Measurements from ENCODE around the gene PLCD3. TPM values are rescaled to one million over a fixed set of nuclear protein-coding genes. Genes with fewer than 3 reads are reported as not detected.
A peak's percentile ranks its signal among the peaks of the same experiment; 100 is the strongest.

Gene PLCD3
- total and polyA plus RNA-seq, 8 donors, result 7.6 to 215 (median 42.1) TPM

GRCh38 chr17:45149037-45149668 is 16.8 kb upstream of the PLCD3 start:
- no peak for TF ChIP-seq EP300 (IDR thresholded peaks at IDR 0.05)
- peak; percentile 55 to 82 (median 63) for TF ChIP-seq POLR2AphosphoS5 (IDR thresholded peaks at IDR 0.05)
- TF ChIP-seq, protein P1, sequence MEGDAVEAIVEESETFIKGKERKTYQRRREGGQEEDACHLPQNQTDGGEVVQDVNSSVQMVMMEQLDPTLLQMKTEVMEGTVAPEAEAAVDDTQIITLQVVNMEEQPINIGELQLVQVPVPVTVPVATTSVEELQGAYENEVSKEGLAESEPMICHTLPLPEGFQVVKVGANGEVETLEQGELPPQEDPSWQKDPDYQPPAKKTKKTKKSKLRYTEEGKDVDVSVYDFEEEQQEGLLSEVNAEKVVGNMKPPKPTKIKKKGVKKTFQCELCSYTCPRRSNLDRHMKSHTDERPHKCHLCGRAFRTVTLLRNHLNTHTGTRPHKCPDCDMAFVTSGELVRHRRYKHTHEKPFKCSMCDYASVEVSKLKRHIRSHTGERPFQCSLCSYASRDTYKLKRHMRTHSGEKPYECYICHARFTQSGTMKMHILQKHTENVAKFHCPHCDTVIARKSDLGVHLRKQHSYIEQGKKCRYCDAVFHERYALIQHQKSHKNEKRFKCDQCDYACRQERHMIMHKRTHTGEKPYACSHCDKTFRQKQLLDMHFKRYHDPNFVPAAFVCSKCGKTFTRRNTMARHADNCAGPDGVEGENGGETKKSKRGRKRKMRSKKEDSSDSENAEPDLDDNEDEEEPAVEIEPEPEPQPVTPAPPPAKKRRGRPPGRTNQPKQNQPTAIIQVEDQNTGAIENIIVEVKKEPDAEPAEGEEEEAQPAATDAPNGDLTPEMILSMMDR (IDR thresholded peaks at IDR 0.05), result peak in 5 of 7 experiments; percentile 64 to 77 (median 72)
- no peaks in the 10 kb centered on the region for H3K9me3 ChIP-seq
- peak overlapping the region; percentile 82 to 92 (median 83) for H3K4me3 ChIP-seq
- H3K27me3 ChIP-seq, result no peaks in the 10 kb centered on the region
- no peaks in the 10 kb centered on the region for H3K36me3 ChIP-seq
- DNase-seq, result peak; percentile 80 to 96
- intact Hi-C loops (cut with DNase I; ENCODE audit: low total_unique reads), result no loop called here
- H3K27ac ChIP-seq, result peak overlapping the region; percentile 89 to 99 (median 97)
- 0 to 1% (median 0%) methylated on average over 17 to 32 of the region's 32 CpGs for WGBS, 5 donors
- peaks cover 43 to 72% (median 55%) of the 10 kb centered on the region in 4 donors for H3K4me1 ChIP-seq

GRCh38 chr17:45148183-45149036 is 16.1 kb upstream of the PLCD3 start, which contains the start of gene HEXIM1:
Gene HEXIM1 (plus strand): TSS chr17:45148475. CDS start chr17:45149191, 716 bp downstream.
- intact Hi-C loops (cut with DNase I; ENCODE audit: low total_unique reads), result no loop called here
- Histone ChIP-seq H3K27ac (peak within 1 kb of the TSS; percentile 96 to 99 (median 98)), H3K36me3 (no peaks in the 10 kb centered on the region), H3K4me1 (peaks cover 47 to 72% (median 58%) of the 10 kb centered on the region in 4 donors), H3K27me3 (no peaks in the 10 kb centered on the region), H3K4me3 (peak within 1 kb of the TSS; percentile 82 to 92 (median 83)), H3K9me3 (no peaks in the 10 kb centered on the region)
- TF ChIP-seq EP300 (IDR thresholded peaks at IDR 0.05) (no peak), POLR2A (IDR thresholded peaks at IDR 0.05) (peak in 3 of 4 donors; percentile 100), POLR2AphosphoS5 (IDR thresholded peaks at IDR 0.05) (peak; percentile 99 to 100 (median 99))
- TF ChIP-seq, protein P1 (IDR thresholded peaks at IDR 0.05), result peak in 1 of 7 experiments; percentile 11
- DNase-seq, result peak; percentile 99 to 100
- 0% methylated on average over 57 to 58 of the region's 58 CpGs for WGBS, 5 donors

DNA sequence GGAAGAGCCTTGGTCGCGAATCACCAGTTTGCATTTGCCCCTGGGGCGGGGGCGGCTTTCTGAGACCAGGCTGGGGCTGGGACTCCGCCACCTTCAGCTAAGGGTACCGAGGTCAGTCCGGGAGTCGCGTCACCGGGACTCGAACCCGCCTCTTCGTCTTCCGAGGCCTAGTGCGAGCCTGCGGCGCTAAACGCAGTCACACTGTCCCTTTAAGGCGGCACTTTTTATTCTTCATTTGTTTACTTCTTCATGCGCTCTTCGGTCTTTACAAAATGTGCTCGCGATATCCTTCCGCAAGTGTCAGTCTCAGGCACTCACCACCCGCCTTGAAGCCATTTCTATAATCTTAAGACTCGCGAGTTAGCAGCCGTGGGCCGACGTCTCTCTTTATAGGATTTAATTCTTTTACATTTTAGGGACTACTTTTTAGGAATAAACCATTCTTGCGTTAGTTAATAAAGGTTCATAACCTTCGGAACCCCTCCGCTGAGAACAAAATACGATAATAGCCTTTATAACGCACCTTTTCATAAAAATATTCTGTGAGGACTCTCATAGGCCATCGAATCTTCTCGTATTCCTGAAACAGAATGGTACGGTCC is 15.4 kb upstream of the PLCD3 start:
- peak overlapping the region; percentile 64 to 92 (median 83) for H3K4me3 ChIP-seq
- peak overlapping the region; percentile 96 to 99 (median 98) for H3K27ac ChIP-seq
- TF ChIP-seq POLR2A (IDR thresholded peaks at IDR 0.05) (no peak), POLR2AphosphoS5 (IDR thresholded peaks at IDR 0.05) (peak; percentile 67 to 90 (median 81))
- TF ChIP-seq, protein P1 (IDR thresholded peaks at IDR 0.05), result peak in 1 of 7 experiments; percentile 17
- DNase-seq, result peak; percentile 74 to 97
- no peaks in the 10 kb centered on the region for H3K9me3 ChIP-seq
- no peaks in the 10 kb centered on the region for H3K36me3 ChIP-seq
- 0 to 1% (median 0%) methylated on average over 35 to 38 of the region's 38 CpGs for WGBS, 5 donors
- no peaks in the 10 kb centered on the region for H3K27me3 ChIP-seq
- H3K4me1 ChIP-seq, result peaks cover 50 to 70% (median 60%) of the 10 kb centered on the region in 4 donors
- intact Hi-C loops (cut with DNase I; ENCODE audit: low total_unique reads), result no loop called here
